ENCODE results near the gene SVEP1. TPM values are rescaled to one million over a fixed set of nuclear protein-coding genes. Genes with fewer than 3 reads are reported as not detected.
"Not testable (repeated sequence)": the region's sequence is repeated elsewhere in the genome, so short reads cannot be mapped to it uniquely, and the experiment has no call there.

The SVEP1 gene
- total RNA-seq: 6.8 TPM
- long read RNA-seq, partial matches to known transcripts: 3 of 3 reads
- long read RNA-seq, other reads (novel, unspliced or antisense): 0 of 3 reads

DNA sequence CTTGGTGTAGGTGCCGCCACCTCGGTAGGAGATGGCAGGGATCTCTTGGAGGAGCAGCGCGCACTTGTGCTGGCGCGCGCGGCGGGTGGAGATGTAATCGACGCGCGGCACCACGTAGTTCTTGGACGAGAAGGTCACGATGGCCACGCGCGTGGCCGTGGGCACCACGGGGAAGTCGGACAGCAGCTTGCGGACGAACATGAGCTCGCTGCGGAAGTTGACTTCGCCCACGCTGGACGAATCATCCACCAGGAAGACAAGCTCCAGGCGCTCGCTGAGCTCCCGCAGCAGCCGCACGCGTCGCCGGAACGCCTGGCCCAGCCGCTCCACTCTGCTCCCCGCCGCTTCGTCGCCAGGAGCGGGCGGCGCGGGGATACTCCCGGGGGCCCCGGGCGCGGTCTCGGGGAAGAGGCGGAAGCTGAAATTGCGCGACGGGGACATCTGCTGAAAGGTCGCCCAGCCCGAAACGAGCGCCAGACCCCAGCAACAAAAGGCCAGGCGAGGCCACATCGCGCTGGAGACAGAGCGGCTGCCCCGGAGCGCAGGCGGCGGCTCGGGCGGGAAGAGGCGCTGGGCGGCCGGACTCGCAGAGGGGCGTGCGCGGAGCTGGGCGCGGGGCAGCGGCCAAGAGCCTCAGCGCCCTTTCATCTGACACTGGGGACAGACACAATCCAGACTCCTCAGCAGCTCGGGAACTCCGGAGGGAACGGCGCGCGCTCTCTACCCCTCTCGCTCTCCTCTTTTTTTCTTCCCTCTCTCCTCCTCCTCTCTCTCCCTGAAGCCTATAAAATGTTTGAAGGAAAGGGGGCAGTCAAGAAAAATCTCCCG lies at the start of gene SVEP1:
SVEP1 (minus strand) TSS at position 708 of the 828 bp plus-strand sequence; CDS start at position 510, 198 bp downstream.
- ATAC-seq (ENCODE audit: poor library complexity) (peak; percentile 86), DNase-seq (peak; percentile 68)
- intact Hi-C loops (cut with DNase I): no loop called here

DNA sequence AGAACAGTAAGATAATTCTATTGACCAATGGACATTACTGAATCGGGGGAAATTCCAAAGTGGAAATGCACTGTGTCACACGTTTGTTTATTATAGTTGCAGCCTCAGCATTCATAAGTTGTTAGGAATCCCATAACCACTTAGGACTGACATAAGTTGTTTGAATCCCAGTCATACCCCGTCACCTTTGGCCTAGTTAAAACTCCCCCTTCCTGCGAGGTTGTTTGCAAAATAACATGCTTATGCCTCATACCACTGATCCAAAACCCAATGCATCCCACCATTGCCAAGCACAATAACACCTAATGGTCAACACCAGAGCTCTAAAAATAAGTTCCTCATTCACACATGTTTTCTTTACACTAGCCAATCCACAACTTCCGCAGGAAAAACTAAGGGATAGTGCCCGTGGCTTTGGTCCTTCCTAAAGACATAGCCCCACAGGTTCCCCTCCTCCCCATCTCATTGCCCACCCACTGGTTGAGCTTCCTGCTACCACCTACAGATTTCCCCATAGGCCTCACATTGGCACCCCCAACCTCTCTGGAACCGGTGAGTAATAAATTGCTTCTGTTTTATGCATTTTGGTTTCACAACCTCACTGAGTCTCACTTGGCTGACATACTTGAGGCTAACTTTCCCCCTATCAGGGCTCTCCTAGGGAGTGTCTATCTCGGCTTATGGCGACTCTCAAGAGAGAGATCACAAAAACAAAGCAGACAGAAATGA lies 46.7 kb upstream of the SVEP1 start:
- intact Hi-C loops (cut with DNase I): loop anchor here (5.0 to 10.0 kb wide), 2 partner anchors 171 to 444 kb away; no protein-coding TSS in a partner anchor
- ATAC-seq (ENCODE audit: poor library complexity) (no peak), DNase-seq (no peak)

DNA sequence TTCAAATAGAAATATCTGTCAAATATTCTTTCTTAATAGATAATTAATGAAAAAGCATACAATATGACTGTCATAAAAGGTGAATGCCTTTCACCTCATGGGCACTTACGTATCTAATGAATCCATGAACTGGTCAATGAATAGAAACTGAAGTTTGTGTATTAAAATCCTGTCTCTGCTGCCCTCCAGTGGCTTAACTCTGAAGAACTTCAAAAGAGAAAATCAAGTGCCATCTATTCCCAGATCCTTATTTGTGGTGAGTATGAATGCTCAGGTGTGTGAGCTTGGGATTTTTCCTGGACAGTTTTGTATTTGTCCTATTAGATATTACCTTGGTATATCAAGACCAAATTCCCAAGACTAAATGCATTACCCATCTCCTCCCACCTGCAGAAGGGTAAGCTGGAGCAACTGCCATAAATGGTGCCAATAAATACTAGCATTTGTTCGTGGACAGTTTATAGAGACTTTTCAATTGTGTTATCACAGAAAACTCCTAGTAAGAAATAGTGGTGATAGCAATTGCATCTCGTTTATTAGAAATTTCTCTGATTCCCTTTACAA lies 44.0 kb upstream of the SVEP1 start:
- intact Hi-C loops (cut with DNase I): loop anchor here (10.0 kb wide), 1 partner anchor 169 kb away; no protein-coding TSS in a partner anchor
- no peak for DNase-seq
- peak; percentile 68 for ATAC-seq (ENCODE audit: poor library complexity)

DNA sequence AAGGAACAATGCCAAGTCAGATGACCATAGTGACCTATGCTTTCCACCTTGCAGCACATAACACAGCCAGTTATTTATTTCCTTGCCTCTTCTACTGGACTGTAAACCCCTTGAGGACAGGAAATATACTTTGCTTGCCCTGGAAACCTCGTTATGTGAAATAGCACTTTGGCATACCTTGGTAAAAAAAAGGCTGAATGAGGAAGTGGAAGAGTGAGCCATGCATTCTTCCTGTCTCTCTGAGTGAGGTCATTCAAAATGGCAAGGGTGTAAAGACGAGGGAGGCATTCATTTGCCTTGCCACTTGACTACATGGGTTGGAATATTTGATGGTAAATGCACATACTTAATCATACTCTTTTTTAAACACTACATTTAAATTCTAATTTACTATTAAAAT lies 42.8 kb upstream of the SVEP1 start:
- intact Hi-C loops (cut with DNase I): loop anchor here (10.0 kb wide), 1 partner anchor 168 kb away; no protein-coding TSS in a partner anchor
- ATAC-seq (ENCODE audit: poor library complexity) (no peak), DNase-seq (no peak)

DNA sequence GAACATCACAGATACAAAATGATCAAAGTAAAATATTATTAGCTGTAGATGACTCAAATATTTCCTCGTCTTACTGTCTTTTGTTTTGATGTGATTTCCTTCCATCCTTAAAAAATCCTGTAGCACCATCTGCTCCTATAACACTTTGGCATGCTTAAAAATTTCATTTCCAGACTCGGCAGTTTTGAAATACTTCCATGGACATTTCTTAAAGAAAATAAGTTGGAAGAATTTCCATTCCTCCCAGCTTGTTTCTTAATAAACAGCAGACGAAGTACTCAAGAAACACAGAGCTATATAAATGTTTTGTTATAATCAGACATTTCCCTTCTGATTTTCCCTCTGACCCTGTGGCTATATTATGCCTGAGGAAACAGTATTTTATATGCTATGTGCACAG lies 41.2 kb upstream of the SVEP1 start:
- intact Hi-C loops (cut with DNase I): loop anchor here (10.0 kb wide), 1 partner anchor 166 kb away; no protein-coding TSS in a partner anchor
- no peak for DNase-seq
- no peak for ATAC-seq (ENCODE audit: poor library complexity)

DNA sequence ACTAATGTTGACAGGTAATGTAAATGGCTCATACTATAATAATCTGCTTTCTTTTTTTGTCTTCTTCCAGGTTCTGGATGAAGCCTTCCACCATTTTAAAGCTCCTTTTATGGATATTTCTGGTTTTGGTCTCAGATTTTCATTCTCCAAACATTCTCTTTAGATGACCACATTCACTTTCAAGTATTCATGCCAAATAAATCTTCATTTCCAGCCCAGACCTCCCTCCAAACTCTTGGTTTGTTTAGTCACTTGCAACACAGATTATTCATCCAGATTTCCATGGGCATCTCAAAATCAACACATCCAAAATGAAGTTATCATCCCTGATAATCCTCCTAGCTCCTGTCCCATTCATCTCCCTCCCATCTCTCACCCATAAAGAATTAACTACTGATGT lies 40.3 kb upstream of the SVEP1 start:
- DNase-seq (no peak), ATAC-seq (ENCODE audit: poor library complexity) (no peak)
- intact Hi-C loops (cut with DNase I): loop anchor here (10.0 kb wide), 1 partner anchor 165 kb away; no protein-coding TSS in a partner anchor

DNA sequence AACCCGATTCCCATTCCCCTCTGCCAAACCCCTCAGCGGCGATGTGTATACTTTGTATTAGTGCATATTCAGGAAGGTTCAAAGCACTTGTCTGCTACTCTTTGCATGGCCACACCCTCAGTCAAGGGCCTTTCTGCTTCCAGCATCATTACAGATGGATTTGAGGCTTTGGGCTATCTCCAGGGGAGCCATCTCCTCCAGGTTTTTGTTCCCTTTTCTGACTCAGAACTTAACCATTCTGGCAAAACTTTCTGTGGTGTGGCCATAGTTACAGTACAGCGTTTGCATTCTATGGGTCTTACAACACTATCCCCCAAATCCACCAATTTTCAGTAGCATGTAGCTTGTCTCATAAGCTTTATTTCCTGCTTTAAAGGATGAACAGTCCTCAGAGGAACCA lies 36.0 kb upstream of the SVEP1 start:
- ATAC-seq (ENCODE audit: poor library complexity): no peak
- DNase-seq: no peak
- intact Hi-C loops (cut with DNase I): no loop called here

DNA sequence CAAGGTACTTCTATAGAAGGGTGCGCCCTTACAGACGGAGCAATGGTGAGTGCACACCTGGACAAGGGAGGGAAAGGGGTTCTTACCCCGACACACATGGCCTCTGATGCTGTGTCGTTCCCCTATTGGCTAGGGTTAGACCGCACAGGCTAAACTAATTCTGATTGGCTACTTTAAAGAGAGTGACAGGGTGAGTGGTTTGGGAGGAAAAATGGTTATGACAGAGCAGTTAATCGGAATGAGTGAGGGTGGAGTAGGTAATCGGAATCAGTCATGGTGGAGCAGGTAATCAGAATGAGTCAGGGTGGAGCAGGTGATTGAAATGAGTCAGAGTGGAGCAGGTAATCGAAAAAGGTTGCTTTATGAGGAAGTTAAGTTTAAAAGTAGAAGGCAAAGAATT lies 35.0 kb upstream of the SVEP1 start:
- ATAC-seq (ENCODE audit: poor library complexity); intact Hi-C loops (cut with DNase I); DNase-seq: not testable (repeated sequence)

DNA sequence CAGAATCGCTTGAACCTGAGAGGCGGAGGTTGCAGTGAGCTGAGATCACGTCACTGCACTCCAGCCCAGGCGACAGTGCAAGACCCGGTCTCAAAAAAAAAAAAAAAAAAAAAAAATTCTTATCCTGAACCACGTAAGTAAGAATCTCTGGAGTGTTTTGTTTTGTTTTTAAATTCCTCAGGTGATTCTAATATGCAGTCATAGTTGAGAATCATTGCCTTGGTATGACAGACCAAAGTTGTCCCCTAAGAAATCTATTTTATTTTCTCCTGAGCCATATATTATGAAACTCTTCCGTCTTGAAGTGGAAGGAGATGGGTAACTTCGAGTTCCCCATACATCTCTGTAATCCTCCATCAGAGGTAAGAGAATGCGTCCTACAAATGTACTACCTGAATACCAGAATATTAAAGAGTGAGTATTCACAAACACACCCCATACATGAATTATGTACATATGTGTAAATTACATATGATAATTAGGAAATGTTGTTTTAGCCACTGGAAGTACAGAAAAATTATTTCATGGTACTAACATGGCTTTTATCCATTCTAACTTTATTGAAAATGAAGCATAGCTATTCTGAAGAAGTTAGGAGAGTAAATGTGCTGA lies 26.7 kb upstream of the SVEP1 start:
- intact Hi-C loops (cut with DNase I): no loop called here

DNA sequence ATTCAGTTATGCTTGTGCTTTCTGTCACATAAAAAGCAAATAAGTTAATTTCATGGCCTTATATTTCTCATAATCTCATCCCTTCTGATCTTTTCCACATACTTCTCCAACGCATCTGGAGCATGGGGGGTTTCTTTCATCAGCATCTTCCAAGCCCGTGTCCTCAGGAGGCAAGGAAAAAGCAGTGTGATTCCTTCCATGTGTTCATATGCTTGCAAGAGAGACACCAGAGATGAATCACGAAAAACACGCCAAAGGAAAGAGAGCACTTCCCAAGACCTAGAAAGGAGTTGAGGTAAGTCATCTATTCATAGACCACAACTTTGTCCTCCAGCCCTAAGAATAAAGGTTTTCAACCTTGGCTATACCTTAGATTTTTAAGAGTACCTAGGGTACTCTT lies 26.0 kb upstream of the SVEP1 start:
- no peak for DNase-seq
- intact Hi-C loops (cut with DNase I): no loop called here
- ATAC-seq (ENCODE audit: poor library complexity): no peak

More for the DNA sequence above, 26.7 kb upstream of the SVEP1 start:
- DNase-seq (no peak), ATAC-seq (ENCODE audit: poor library complexity) (no peak)

DNA sequence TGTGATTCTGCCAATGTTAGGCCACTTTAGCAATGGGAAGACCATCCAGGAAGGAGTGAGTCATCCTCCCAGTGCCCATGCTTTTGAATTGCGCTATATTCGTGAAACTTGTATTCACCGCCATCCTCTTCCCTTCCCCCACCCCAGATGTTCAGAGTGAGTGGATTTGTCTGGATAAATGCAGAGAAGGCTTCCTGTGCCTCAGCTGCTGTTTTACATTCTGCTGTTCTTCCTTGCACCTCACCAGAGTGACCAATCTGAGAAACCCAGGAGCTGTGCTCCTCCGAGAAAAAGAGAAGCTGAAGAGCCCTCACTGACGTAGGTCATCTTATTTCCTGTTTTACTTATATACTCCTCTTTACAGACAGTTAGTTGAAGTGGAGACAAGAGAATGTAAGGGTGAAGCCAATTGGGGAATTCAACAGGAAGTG lies 24.6 kb upstream of the SVEP1 start:
- DNase-seq (no peak), ATAC-seq (ENCODE audit: poor library complexity) (no peak)
- intact Hi-C loops (cut with DNase I): no loop called here

DNA sequence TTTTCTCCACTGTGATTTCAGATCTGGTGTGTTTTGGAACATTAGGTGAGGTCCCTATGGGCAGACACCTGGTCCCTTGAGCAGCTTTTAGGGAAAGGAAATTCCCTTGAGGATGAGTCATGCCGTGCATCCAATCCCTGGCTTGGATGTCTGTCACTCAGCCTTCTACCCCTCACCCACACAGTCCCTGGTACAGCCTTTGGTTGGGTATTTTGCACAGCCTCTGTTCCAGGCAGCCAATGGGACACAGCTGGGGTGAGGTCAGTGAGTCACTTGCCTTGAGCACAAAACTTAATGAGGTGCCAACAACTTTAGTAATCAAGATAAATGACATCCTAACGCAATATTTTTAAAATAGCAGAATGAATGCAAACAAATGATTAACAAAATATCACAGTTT lies 22.7 kb upstream of the SVEP1 start:
- DNase-seq (no peak), ATAC-seq (ENCODE audit: poor library complexity) (no peak)
- intact Hi-C loops (cut with DNase I): no loop called here

DNA sequence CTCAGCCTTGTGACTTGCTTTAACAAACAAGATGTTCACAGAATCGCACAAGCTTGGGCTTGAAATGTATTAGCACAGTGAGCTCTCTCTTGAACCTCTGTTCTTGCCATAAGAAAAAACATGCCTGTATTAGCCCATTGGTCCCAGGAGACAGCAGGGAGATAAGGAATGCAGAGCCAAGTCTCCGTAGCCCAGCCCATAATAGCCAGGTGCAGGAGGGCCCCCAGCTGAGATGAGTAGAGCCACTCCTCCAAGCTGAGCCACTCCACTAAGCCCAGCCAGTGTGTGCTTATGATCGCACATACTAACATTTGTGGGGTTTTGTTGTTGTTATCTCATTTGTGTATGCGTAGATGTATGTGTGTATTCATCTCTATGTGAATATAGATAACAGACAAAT lies 21.6 kb upstream of the SVEP1 start:
- intact Hi-C loops (cut with DNase I): no loop called here
- ATAC-seq (ENCODE audit: poor library complexity) (no peak), DNase-seq (no peak)

DNA sequence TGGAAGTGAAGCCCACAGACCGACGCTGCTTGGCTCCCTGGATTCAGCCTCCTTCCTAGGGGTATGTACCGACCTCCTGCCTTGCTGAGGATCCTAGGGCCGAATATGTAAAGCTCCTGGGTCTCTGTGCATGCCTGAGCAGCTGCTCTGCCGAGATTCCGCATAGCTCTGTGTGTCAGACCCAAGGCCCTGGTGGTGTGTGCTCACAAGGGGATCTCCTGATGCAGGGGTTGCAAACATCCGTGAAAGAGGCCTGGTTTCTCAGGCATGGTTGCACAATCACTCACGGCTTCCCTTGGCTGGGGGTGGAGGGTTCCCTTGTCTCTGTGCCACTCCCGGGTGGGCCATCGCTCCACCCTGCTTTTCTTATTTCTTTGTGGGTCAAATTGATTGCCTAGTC lies 19.9 kb upstream of the SVEP1 start:
- DNase-seq (no peak), ATAC-seq (ENCODE audit: poor library complexity) (no peak)
- intact Hi-C loops (cut with DNase I): no loop called here

DNA sequence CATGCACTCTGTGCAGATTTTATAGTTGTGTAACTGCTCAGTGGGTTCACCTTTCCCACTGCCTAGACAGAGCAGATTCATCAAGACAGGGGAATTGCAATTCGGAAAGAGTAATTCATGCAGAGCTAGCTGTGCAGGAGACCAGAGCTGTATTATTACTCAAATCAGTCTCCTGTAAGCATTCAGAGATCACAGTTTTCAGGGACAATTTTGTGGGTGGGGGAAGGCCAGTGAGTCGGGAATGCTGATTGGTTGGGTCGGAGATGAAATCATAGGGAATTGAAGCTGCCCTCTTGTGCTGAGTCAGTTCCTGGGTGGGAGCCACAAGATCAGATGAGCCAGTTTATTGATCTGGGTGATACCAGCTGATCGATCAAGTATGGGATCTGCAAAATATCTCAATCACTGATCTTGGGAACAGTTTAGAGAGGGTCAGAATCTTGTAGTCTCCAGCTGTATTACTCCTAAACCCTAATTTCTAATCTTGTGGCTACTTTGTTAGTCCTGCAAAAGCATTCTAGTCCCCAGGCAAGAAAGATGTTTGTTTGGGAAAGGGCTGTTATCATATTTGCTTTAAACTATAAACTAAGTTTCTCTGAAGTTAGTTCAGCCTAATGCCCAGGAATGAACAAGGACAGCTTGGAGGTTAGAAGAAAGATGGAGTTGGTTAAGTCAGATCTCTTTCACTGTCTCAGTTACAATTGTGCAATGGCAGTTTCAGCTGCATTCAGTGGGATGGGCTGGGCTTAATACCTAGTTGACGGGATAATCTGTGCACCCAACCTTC lies 12.7 kb upstream of the SVEP1 start:
- intact Hi-C loops (cut with DNase I): no loop called here
- no peak for ATAC-seq (ENCODE audit: poor library complexity)
- no peak for DNase-seq

DNA sequence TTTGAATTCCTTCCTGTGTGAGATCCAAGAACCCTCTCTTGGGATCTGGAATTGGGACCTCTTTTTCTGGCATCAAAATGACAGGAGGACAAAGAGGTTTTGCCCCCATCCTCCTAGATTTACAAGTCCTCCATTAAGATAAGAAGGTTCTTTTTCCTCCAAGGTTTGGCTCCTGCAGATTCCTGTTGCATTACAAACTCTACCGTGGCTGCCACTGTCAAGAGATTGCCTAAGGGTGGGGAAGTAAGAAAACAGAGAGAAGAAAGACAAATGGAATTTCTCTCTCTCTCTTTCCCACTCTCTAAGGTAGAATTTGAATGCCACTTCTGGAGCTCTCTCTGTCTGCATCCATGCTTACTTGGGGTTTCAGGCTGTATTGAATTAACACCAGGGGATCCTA lies 12.0 kb upstream of the SVEP1 start:
- DNase-seq (no peak), ATAC-seq (ENCODE audit: poor library complexity) (no peak)
- intact Hi-C loops (cut with DNase I): no loop called here

DNA sequence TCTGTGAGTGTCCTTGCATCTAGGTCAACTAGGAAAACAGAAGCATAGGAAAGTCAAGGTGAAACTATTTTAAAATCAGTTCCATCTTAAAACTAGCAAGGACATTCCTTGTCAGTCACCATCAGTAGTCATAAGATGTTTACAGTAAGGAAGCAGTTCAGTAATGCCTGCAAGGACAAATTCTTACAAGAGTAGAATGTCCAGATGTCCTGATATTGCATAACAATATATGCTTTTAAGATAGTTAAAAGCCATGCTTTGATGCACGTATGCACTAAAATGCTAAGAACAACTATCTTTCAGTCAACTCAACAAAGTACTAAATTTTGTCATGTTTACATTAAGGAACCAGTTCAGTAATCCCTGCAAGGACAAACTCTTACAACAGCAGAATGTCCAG lies 11.3 kb upstream of the SVEP1 start:
- DNase-seq: no peak
- intact Hi-C loops (cut with DNase I): no loop called here
- no peak for ATAC-seq (ENCODE audit: poor library complexity)

DNA sequence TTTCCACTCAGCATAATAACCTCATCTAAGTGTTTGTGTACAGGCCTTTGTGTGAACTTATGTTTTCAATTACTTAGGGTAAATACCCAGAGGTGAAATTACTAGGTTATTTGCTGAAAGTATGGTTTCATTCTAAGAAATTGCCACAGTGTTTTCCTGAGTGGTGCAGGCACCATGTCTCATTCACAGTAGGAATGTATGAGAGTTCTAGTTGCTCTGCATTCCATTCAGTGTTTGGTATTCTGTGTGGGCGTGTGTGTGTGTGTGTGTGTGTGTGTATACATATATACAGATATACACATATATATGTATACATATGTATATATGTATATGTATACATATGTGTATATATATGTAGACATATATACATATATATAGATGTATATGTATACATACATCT lies 8.8 kb upstream of the SVEP1 start:
- no peak for ATAC-seq (ENCODE audit: poor library complexity)
- intact Hi-C loops (cut with DNase I): no loop called here
- no peak for DNase-seq

Data from Right ventricle myocardium superior (tissue), 1 donor.